Measurements from ENCODE around the gene GTF2F2.

DNA sequence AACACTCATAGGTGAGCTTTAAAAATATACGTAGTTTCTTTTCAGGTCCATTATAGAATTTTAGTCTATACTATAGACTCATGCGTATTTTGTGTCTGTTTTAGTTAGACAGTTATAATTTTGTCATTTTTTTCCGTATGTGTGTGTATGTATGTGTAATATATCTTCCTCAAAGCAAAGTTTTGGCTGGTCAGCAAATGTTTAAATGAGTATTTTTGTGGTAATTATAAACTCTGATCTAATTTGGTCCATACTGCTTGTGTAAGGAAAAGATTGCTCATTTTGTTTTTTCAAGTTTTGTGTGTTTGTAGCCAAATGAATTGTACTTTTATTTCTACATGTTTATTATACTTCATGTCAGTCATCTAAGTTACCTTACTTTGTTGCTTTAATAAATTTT lies 60.0 kb downstream of the GTF2F2 start:
- TF ChIP-seq, protein P1, sequence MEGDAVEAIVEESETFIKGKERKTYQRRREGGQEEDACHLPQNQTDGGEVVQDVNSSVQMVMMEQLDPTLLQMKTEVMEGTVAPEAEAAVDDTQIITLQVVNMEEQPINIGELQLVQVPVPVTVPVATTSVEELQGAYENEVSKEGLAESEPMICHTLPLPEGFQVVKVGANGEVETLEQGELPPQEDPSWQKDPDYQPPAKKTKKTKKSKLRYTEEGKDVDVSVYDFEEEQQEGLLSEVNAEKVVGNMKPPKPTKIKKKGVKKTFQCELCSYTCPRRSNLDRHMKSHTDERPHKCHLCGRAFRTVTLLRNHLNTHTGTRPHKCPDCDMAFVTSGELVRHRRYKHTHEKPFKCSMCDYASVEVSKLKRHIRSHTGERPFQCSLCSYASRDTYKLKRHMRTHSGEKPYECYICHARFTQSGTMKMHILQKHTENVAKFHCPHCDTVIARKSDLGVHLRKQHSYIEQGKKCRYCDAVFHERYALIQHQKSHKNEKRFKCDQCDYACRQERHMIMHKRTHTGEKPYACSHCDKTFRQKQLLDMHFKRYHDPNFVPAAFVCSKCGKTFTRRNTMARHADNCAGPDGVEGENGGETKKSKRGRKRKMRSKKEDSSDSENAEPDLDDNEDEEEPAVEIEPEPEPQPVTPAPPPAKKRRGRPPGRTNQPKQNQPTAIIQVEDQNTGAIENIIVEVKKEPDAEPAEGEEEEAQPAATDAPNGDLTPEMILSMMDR (conservative IDR thresholded peaks at IDR 0.05; ENCODE audit: low read depth, low read length), result no peak
- TF ChIP-seq EZH2 (IDR thresholded peaks at IDR 0.05; ENCODE audit: borderline replicate concordance, low read depth, low read length, poor library complexity, severe bottlenecking), result no peak
